Measurements from ENCODE around the gene DDX1.

The DDX1 gene

DNA sequence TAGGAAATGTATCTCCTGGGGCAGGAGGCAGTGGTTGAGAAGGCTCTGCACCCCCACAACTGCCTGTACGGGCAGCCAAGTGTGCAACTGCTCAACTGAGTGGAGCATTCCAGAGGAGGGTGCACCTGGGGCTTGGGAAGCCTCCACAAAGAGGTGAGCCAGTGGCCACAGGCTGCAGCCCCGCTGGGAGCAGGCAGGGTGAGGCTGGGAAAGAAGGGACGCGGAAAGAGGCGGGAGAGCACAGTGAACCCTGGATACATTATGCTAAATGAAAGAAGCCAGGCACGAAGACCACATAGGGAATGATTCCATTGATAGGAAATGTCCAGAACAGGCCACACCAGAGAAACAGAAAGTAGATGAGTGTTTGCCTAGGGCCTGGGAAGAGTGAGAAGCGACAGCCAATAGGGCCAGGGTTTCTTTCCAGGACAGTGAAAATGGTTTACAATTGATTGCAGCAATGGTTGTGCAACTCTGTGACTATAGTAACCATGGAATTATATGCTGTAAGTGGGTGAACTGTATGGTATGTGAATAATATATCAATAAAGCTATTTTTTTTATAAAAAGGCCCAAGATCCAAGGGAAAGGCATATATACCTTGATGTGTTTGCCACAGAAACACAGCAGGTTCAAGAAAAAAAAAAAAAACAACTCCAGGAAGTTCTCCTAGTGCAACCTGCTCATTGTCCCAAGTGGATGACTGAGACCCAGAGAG, 82.4 kb downstream of the DDX1 start:
- TF ChIP-seq, protein P1, sequence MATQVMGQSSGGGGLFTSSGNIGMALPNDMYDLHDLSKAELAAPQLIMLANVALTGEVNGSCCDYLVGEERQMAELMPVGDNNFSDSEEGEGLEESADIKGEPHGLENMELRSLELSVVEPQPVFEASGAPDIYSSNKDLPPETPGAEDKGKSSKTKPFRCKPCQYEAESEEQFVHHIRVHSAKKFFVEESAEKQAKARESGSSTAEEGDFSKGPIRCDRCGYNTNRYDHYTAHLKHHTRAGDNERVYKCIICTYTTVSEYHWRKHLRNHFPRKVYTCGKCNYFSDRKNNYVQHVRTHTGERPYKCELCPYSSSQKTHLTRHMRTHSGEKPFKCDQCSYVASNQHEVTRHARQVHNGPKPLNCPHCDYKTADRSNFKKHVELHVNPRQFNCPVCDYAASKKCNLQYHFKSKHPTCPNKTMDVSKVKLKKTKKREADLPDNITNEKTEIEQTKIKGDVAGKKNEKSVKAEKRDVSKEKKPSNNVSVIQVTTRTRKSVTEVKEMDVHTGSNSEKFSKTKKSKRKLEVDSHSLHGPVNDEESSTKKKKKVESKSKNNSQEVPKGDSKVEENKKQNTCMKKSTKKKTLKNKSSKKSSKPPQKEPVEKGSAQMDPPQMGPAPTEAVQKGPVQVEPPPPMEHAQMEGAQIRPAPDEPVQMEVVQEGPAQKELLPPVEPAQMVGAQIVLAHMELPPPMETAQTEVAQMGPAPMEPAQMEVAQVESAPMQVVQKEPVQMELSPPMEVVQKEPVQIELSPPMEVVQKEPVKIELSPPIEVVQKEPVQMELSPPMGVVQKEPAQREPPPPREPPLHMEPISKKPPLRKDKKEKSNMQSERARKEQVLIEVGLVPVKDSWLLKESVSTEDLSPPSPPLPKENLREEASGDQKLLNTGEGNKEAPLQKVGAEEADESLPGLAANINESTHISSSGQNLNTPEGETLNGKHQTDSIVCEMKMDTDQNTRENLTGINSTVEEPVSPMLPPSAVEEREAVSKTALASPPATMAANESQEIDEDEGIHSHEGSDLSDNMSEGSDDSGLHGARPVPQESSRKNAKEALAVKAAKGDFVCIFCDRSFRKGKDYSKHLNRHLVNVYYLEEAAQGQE (IDR thresholded peaks at IDR 0.05; ENCODE audit: insufficient read depth in 1 of 2, low read depth in 2 of 2, low read length in 2 of 2) = no peak
- TF ChIP-seq TAF1 (IDR thresholded peaks at IDR 0.05; ENCODE audit: borderline replicate concordance, insufficient read depth, low read length) = no peak
- no peak for TF ChIP-seq POLR2AphosphoS5 (IDR thresholded peaks at IDR 0.05; ENCODE audit: low read depth, low read length)
- no peak for TF ChIP-seq FOXP2 (optimal IDR thresholded peaks at IDR 0.05; ENCODE audit: borderline replicate concordance, extremely low read depth, extremely low read length, insufficient read depth)
- TF ChIP-seq SIN3A (IDR thresholded peaks at IDR 0.05; ENCODE audit: borderline replicate concordance, insufficient read depth, low read length) = no peak

DNA sequence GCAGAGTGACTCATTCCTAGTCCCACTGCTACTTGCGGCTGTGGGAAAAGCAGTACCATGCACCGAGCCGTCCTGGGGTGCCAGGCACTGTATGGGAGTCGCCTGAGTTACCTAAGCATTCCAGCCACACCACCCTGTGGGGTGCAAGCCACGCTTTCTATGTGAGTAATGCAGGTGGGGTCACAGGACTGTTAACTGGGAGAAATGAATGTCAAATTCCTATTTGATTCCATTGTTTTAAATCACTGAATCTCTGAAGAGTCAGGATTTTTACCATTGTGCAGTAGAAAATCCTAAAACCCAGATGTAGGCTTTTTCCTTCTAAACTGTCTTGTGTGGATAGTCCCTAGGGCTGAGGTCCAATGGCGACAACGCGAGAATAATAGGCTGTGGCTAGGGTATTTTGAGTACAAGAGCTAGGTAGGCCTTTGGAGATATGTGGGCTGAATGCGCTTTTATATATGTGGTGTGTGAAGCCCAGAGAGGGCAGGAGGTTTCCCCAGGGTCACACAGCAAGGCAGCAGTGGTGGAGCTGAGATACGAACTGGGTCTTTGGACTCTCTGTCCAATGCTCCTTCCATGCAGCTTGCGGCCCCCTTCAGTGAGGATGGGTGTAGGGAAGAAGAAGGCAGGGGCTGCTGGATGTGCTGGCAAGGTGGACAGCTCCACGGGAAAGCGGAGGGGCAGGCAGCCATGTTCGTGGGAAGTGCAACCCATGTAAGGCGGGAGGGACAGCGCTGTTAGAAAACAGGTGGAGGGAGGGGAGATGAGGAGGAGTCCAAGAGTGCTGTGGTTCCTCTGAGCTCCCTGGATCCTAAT, 83.2 kb downstream of the DDX1 start:
- TF ChIP-seq SIN3A (IDR thresholded peaks at IDR 0.05; ENCODE audit: borderline replicate concordance, insufficient read depth, low read length) (no peak), POLR2AphosphoS5 (IDR thresholded peaks at IDR 0.05; ENCODE audit: low read depth, low read length) (no peak), FOXP2 (optimal IDR thresholded peaks at IDR 0.05; ENCODE audit: borderline replicate concordance, extremely low read depth, extremely low read length, insufficient read depth) (no peak), TAF1 (IDR thresholded peaks at IDR 0.05; ENCODE audit: borderline replicate concordance, insufficient read depth, low read length) (no peak)
- TF ChIP-seq, protein P1 (IDR thresholded peaks at IDR 0.05; ENCODE audit: insufficient read depth in 1 of 2, low read depth in 2 of 2, low read length in 2 of 2) = no peak

DNA sequence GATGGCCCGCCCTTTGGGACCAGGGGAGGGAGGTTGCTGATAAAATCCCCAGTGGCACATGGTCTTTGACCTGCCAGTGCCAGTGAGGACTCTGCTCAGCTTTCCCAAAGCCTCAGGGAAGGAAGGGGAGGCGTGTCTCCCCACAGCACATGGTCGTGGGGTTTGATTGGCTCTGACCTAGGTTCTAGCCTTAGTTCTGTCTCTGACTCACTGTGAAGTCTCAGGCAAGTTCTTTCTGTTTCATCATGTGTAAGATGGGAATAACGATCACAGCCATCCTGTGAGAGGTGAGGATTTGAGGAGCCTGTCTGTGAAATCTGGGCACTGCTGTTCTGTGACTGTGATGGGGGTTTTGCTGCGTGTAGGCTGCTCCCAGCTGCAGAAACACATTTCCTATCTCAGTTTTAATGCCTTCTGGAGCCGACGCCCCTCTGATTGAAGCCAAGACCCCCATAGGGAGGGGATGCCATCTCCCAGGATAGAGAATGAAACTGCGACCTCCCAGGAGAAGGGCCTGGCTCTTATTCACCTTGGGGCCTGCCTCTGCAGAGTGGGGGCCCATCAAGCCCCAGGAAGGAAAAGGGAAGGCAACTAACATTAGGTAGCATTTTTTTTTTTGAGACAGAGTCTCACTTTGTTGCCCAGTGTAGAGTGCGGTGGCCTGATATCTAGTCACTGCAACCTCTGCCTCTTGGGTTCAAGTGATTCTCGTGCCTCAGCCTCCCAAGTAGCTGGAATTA, 84.0 kb downstream of the DDX1 start:
- TF ChIP-seq POLR2AphosphoS5 (IDR thresholded peaks at IDR 0.05; ENCODE audit: low read depth, low read length) = no peak
- no peak for TF ChIP-seq TAF1 (IDR thresholded peaks at IDR 0.05; ENCODE audit: borderline replicate concordance, insufficient read depth, low read length)
- no peak for TF ChIP-seq FOXP2 (optimal IDR thresholded peaks at IDR 0.05; ENCODE audit: borderline replicate concordance, extremely low read depth, extremely low read length, insufficient read depth)
- TF ChIP-seq, protein P1 (IDR thresholded peaks at IDR 0.05; ENCODE audit: insufficient read depth in 1 of 2, low read depth in 2 of 2, low read length in 2 of 2) = no peak
- TF ChIP-seq SIN3A (IDR thresholded peaks at IDR 0.05; ENCODE audit: borderline replicate concordance, insufficient read depth, low read length) = no peak

- TF ChIP-seq SIN3A (IDR thresholded peaks at IDR 0.05; ENCODE audit: borderline replicate concordance, insufficient read depth, low read length) (no peak), POLR2AphosphoS5 (IDR thresholded peaks at IDR 0.05; ENCODE audit: low read depth, low read length) (no peak), FOXP2 (optimal IDR thresholded peaks at IDR 0.05; ENCODE audit: borderline replicate concordance, extremely low read depth, extremely low read length, insufficient read depth) (no peak), TAF1 (IDR thresholded peaks at IDR 0.05; ENCODE audit: borderline replicate concordance, insufficient read depth, low read length) (no peak)
- TF ChIP-seq, protein P1 (IDR thresholded peaks at IDR 0.05; ENCODE audit: insufficient read depth in 1 of 2, low read depth in 2 of 2, low read length in 2 of 2) = no peak
These were observed 85.6 kb downstream of the DDX1 start for GRCh38 chr2:15677141-15677843.

All from PFSK-1 (cell line).